Muscle layer of duodenum (tissue), 2 donors: ENCODE measurements around the gene CDC37.

ENCODE experiments used
- H3K27ac ChIP-seq: one replicate; pipeline ENCODE4 v1.7.0; 2013; ENCODE audit warnings: mild to moderate bottlenecking, low read length
- H3K27me3 ChIP-seq: one replicate; pipeline ENCODE4 v1.7.0; 2013; ENCODE audit warnings: low read depth, mild to moderate bottlenecking, control low read depth, low read length
- H3K36me3 ChIP-seq, 2 donors: one replicate each; pipeline ENCODE4 v1.7.0; 2013; ENCODE audit warnings: low read length in 2 of 2, control low read depth in 1 of 2, mild to moderate bottlenecking in 1 of 2; ENCODE audit not compliant: insufficient read depth in 2 of 2, control insufficient read depth in 1 of 2
- H3K4me1 ChIP-seq, 2 donors: one replicate each; pipeline ENCODE4 v1.7.0; 2013; ENCODE audit warnings: low read length in 2 of 2, mild to moderate bottlenecking in 2 of 2, control low read depth in 1 of 2, moderate library complexity in 1 of 2; ENCODE audit not compliant: insufficient read depth in 2 of 2, control insufficient read depth in 1 of 2
- H3K4me3 ChIP-seq, 2 donors: one replicate each; pipeline ENCODE4 v1.7.0; 2013; ENCODE audit warnings: low read length in 2 of 2, low read depth in 1 of 2, mild to moderate bottlenecking in 1 of 2
- H3K9me3 ChIP-seq, 2 donors: one replicate each; pipeline ENCODE4 v1.7.0; 2013; ENCODE audit warnings: low read length in 2 of 2, control low read depth in 1 of 2, mild to moderate bottlenecking in 1 of 2; ENCODE audit not compliant: control insufficient read depth in 1 of 2
- donor health status: healthy.

Gene CDC37

GRCh38 chr19:10403137-10404021 lies at the start of gene CDC37:
Gene CDC37, minus strand, starts transcription at chr19:10403542. Its CDS starts 63 bp downstream, at chr19:10403479.
- Histone ChIP-seq H3K36me3 (peaks cover 0 to 5% of the 10 kb centered on the region in 2 donors), H3K4me3 (peak within 1 kb of the TSS; percentile 87 to 98), H3K27ac (peak within 1 kb of the TSS; percentile 85), H3K9me3 (no peaks in the 10 kb centered on the region), H3K27me3 (no peaks in the 10 kb centered on the region), H3K4me1 (peaks cover 0 to 40% of the 10 kb centered on the region in 2 donors)

GRCh38 chr19:10450853-10451609 lies 47.7 kb upstream of the CDC37 start:
- Histone ChIP-seq H3K9me3 (no peaks in the 10 kb centered on the region), H3K4me3 (no peak overlapping the region), H3K27me3 (no peaks in the 10 kb centered on the region), H3K4me1 (peaks cover 0 to 4% of the 10 kb centered on the region in 2 donors), H3K27ac (no peak overlapping the region), H3K36me3 (peaks cover 6 to 23% of the 10 kb centered on the region in 2 donors)

DNA sequence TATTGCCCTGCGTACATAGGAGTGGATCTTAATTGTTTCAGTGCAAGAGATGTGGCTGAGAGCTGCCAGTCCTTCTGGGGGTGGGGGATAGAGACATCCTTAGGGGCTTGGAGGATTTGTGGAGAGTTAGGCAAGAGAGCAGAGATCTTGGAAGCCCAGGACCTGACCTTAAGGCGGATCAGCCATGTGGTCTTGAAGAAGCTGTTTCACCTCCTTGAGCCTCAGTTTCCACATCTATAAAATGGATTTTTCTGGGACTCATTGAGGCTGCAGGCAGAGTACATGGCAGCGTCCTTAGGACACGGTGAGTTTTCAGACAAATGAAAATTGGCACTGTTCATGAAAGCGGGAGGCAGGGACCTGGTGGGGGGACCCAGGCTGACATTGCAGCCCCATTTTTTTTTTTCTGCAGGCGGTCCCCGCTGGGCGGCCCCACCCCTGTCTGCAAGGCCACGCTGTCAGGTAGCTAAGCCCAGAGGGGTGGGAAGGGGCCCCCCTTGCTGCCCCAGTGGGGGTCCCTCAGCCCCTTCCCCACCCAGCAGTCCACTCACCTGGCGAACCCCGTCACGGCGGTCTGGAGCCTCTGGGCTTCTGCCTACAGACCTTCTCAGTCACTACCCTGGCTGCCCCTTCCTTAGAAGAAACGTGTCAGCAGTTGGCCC lies 47.0 kb upstream of the CDC37 start:
- Histone ChIP-seq H3K9me3 (no peaks in the 10 kb centered on the region), H3K27me3 (no peaks in the 10 kb centered on the region), H3K27ac (no peak overlapping the region), H3K4me3 (no peak overlapping the region), H3K36me3 (peaks cover 6 to 23% of the 10 kb centered on the region in 2 donors), H3K4me1 (peaks cover 0 to 4% of the 10 kb centered on the region in 2 donors)

GRCh38 chr19:10449037-10449436 lies 45.7 kb upstream of the CDC37 start:
- no peak overlapping the region for H3K4me3 ChIP-seq
- H3K9me3 ChIP-seq, result no peaks in the 10 kb centered on the region
- no peaks in the 10 kb centered on the region for H3K27me3 ChIP-seq
- peaks cover 0 to 4% of the 10 kb centered on the region in 2 donors for H3K4me1 ChIP-seq
- no peak overlapping the region for H3K27ac ChIP-seq
- peaks cover 6 to 23% of the 10 kb centered on the region in 2 donors for H3K36me3 ChIP-seq

DNA sequence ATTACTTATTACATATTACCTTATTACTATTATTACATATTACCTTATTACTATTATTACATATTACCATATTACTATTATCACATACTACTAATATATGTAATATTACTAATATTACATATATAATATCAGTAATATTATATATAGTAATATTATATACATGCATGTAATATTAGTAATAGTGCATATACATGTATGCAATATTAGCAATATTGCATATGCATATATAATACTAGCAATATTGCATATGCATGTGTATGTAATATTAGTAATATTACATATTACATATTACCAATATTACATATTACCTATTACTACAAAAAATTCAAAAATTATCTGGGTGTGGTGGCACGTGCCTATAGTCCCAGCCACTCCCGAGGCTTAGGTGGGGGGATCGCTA lies 39.4 kb upstream of the CDC37 start:
- no peaks in the 10 kb centered on the region for H3K9me3 ChIP-seq
- H3K36me3 ChIP-seq, result peaks cover 0 to 7% of the 10 kb centered on the region in 2 donors
- H3K27ac ChIP-seq, result no peak overlapping the region
- H3K4me1 ChIP-seq, result no peaks in the 10 kb centered on the region
- H3K27me3 ChIP-seq, result no peaks in the 10 kb centered on the region
- no peak overlapping the region for H3K4me3 ChIP-seq

DNA sequence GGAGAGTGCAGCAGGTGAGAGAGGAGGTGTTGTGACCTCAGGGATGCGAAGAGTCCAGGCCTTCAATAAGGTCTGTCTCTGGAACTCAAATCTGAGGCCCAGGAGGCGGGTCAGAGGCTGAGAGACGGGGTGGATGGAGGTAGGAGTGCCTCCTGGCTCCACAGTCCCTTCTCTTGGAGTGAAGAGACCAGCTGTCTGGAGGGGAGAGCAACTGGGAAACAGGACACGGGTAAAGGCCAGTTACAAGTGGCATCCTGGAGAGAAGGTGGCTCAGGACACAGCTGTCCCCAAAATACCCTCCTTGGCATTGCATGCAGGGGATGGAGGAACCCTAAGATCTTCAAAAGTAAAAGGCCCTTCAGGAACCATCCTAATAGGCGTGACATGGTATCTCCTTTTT lies 36.2 kb upstream of the CDC37 start:
- Histone ChIP-seq H3K36me3 (no peaks in the 10 kb centered on the region), H3K9me3 (no peaks in the 10 kb centered on the region), H3K27me3 (no peaks in the 10 kb centered on the region), H3K4me3 (no peak overlapping the region), H3K27ac (no peak overlapping the region), H3K4me1 (no peaks in the 10 kb centered on the region)

DNA sequence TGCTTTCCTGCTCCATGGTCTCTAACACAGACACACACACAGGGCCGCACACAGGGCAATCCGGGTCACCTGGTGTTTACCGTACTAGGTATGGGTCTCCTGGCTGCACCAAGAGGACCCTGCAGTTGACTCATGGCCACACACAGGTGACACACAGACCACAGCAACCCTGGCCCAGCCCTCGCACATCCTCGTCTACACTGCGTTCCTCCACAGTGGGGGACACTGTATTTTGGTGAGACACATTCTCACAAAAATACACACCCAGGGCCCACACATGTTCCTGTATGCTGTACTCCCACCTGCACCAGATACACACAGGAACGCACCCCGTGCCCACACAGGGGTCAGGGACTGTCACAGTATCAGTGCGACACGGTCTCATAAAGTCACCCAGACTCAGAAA lies 29.8 kb upstream of the CDC37 start:
- Histone ChIP-seq H3K4me3 (no peak overlapping the region), H3K36me3 (no peaks in the 10 kb centered on the region), H3K9me3 (no peaks in the 10 kb centered on the region), H3K4me1 (peaks cover 0 to 20% of the 10 kb centered on the region in 2 donors), H3K27me3 (peaks cover 4% of the 10 kb centered on the region), H3K27ac (no peak overlapping the region)

- Histone ChIP-seq H3K4me1 (peaks cover 0 to 20% of the 10 kb centered on the region in 2 donors), H3K36me3 (no peaks in the 10 kb centered on the region), H3K9me3 (no peaks in the 10 kb centered on the region), H3K4me3 (peak overlapping the region in 1 of 2 donors; percentile 71), H3K27me3 (peaks cover 4% of the 10 kb centered on the region), H3K27ac (no peak overlapping the region)
Observed at GRCh38 chr19:10432736-10433130, 29.4 kb upstream of the CDC37 start.

DNA sequence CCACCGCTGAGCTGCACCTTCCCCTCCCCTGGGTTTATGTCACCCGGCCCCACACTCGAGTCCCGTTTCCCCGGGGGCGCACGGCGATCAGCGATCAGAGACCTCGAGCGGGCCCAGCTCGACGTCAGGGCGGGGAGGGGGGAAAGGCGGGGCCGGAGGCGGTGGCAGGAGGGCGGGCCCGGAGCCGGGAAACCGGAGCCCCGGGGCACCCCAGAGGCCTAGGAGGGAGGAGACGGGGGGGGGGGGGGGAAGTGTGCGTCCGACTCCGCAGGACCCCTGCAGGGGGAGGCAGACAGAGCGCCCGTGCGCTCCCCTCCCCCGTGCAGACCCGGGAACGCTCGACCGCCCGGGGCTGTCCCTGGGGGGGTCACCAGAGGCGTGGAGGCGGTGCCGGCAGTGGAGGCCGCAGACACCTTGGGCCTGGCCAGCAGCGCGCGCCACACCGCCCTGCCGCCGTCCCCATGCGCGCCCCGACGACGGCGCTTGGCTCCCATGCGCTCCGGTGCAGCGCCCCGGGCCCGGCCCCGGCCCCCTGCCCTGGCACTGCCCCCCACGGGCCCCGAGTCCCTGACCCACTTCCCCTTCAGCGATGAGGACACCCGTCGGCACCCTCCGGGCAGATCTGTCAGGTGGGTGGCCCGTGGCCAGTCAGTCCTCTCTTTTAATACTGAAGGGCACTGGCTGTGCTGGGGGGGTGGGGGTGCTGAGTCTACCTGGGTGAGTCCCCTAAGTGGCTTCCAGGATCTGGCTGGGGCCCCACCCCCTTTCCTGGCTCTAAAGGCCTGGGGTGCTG lies 28.8 kb upstream of the CDC37 start:
- H3K36me3 ChIP-seq, result no peaks in the 10 kb centered on the region
- no peak overlapping the region for H3K27ac ChIP-seq
- peak overlapping the region; percentile 66 to 71 for H3K4me3 ChIP-seq
- peaks cover 0 to 20% of the 10 kb centered on the region in 2 donors for H3K4me1 ChIP-seq
- H3K27me3 ChIP-seq, result peaks cover 4% of the 10 kb centered on the region
- no peaks in the 10 kb centered on the region for H3K9me3 ChIP-seq

GRCh38 chr19:10431254-10431942 lies 28.1 kb upstream of the CDC37 start:
- H3K27ac ChIP-seq, result no peak overlapping the region
- H3K9me3 ChIP-seq, result no peaks in the 10 kb centered on the region
- peaks cover 0 to 20% of the 10 kb centered on the region in 2 donors for H3K4me1 ChIP-seq
- H3K27me3 ChIP-seq, result peaks cover 4% of the 10 kb centered on the region
- no peaks in the 10 kb centered on the region for H3K36me3 ChIP-seq
- peak overlapping the region; percentile 66 to 71 for H3K4me3 ChIP-seq
